Measurements from ENCODE around the gene NR1I3.

Gene NR1I3

GRCh38 chr1:161222175-161223019 is 15.6 kb downstream of the NR1I3 start:
- H3K36me3 ChIP-seq: no peaks in the 10 kb centered on the region
- no peaks in the 10 kb centered on the region for H3K9me3 ChIP-seq
- H3K27me3 ChIP-seq: no peaks in the 10 kb centered on the region
- no peak for DNase-seq
- H3K4me1 ChIP-seq: peaks cover 9% of the 10 kb centered on the region
- H3K4me3 ChIP-seq (ENCODE audit: low read depth, low read length): no peak overlapping the region
- TF ChIP-seq, protein P1, sequence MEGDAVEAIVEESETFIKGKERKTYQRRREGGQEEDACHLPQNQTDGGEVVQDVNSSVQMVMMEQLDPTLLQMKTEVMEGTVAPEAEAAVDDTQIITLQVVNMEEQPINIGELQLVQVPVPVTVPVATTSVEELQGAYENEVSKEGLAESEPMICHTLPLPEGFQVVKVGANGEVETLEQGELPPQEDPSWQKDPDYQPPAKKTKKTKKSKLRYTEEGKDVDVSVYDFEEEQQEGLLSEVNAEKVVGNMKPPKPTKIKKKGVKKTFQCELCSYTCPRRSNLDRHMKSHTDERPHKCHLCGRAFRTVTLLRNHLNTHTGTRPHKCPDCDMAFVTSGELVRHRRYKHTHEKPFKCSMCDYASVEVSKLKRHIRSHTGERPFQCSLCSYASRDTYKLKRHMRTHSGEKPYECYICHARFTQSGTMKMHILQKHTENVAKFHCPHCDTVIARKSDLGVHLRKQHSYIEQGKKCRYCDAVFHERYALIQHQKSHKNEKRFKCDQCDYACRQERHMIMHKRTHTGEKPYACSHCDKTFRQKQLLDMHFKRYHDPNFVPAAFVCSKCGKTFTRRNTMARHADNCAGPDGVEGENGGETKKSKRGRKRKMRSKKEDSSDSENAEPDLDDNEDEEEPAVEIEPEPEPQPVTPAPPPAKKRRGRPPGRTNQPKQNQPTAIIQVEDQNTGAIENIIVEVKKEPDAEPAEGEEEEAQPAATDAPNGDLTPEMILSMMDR (IDR thresholded peaks at IDR 0.05; ENCODE audit: low read depth, low read length): no peak

DNA sequence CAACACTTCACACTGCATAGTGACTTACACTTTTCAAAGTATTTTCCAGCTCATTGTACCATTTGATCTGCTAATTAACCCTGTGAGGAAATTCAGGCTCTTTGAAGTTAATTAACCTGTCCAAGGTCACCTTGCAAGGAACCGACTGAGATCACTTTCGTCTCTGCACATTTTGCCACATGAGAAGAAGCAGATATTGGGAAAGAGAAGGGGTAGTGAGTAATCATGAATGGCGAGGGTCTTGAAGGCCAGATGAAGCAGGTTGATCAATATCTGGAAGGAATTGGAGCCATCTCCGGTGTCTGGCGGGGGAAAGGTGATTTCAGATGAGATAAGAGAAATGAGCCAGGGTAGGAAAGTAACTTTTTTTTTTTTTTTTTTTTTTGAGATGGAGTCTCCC is 18.0 kb downstream of the NR1I3 start:
- Histone ChIP-seq H3K4me1 (peaks cover under 1% of the 10 kb centered on the region; the same call in 1 of the 2 replicates), H3K27me3 (no peaks in the 10 kb centered on the region), H3K4me3 (ENCODE audit: low read depth, low read length) (no peak overlapping the region), H3K36me3 (no peaks in the 10 kb centered on the region; the same call in 1 of the 2 replicates), H3K9me3 (no peaks in the 10 kb centered on the region)
- TF ChIP-seq, protein P1 (IDR thresholded peaks at IDR 0.05; ENCODE audit: low read depth, low read length): no peak
- DNase-seq: no peak

DNA sequence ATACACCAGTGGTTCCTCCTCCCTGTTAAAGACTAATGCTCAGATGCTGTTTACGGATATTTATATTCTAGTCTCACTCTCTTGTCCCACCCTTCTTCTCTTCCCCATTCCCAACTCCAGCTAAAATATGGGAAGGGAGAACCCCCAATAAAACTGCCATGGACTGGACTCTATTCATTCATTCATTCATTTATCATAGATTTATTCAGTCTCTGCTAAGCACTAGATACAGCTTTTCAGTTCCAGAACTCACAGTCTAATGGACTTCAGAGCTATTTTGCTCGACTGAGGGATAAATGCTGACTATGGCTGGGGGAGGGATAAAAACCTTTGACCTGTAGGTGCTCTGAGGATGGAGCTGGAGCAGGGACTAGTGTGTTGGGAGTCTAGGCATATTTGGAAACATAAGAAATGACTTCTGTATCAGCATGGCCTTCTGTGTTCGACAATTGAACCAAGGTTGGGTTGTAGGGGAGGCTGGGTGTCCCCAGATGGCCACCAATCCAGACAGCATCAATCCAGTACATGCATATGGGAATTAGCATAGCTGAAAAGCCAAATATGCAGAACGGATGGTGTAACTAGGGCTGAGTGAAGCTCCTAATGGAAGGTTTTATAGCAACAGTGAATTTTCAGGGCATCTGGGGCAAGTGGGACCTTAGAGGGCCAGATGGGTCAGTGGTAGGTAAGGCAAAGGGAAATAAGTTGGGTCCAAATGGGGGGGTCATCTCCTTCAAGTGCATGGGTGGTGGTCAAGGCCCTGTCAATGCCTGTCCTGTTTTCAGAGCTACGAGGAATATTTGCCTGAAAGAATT is 18.7 kb downstream of the NR1I3 start:
- no peak overlapping the region for H3K4me3 ChIP-seq (ENCODE audit: low read depth, low read length)
- no peaks in the 10 kb centered on the region for H3K4me1 ChIP-seq
- H3K27me3 ChIP-seq: no peaks in the 10 kb centered on the region
- TF ChIP-seq, protein P1 (IDR thresholded peaks at IDR 0.05; ENCODE audit: low read depth, low read length): no peak
- no peaks in the 10 kb centered on the region; the same call in none of the 2 replicates for H3K36me3 ChIP-seq
- no peaks in the 10 kb centered on the region for H3K9me3 ChIP-seq
- DNase-seq: no peak

DNA sequence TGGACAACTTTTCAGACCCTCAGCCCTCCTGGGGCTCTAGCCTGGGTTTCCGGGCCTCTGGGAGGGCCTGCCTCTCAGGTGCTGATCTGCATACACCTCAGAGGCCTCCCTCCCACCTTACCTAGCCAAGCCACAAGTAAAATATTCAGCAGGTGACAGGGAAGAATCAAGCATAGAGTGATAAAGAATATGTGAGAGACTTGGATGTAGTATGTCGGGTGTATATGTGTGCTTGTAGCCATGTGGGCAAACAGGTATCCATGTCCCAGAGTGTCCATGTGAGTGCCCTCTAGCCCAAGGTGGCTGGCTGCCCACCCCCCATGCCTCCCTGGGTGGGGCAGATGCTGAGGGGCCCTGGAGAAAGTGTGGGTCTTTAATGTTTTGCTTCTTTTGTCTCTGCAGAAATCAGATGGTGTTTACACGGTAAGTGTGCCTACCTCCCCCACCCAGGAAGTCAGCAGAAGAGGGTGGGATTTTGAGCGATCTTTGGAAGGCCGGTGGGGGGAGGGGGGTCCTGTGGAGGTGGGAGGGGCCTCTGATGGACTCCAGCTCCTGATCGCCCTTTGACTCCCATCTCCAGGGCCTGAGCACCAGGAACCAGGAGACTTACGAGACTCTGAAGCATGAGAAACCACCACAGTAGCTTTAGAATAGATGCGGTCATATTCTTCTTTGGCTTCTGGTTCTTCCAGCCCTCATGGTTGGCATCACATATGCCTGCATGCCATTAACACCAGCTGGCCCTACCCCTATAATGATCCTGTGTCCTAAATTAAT is 19.5 kb downstream of the NR1I3 start:
- no peak for DNase-seq
- no peaks in the 10 kb centered on the region for H3K27me3 ChIP-seq
- no peaks in the 10 kb centered on the region for H3K4me1 ChIP-seq
- TF ChIP-seq, protein P1 (IDR thresholded peaks at IDR 0.05; ENCODE audit: low read depth, low read length): no peak
- peaks cover 8% of the 10 kb centered on the region for H3K36me3 ChIP-seq
- H3K9me3 ChIP-seq: no peaks in the 10 kb centered on the region
- no peak overlapping the region for H3K4me3 ChIP-seq (ENCODE audit: low read depth, low read length)

GRCh38 chr1:161217831-161218230 is 20.2 kb downstream of the NR1I3 start:
- Histone ChIP-seq H3K27me3 (no peaks in the 10 kb centered on the region), H3K4me3 (ENCODE audit: low read depth, low read length) (no peak overlapping the region), H3K4me1 (no peaks in the 10 kb centered on the region), H3K9me3 (no peaks in the 10 kb centered on the region), H3K36me3 (peaks cover 14% of the 10 kb centered on the region)
- TF ChIP-seq, protein P1 (IDR thresholded peaks at IDR 0.05; ENCODE audit: low read depth, low read length): no peak
- DNase-seq: no peak
